CD8-positive, alpha-beta memory T cell (primary cell): ENCODE measurements around the gene FAM111B. TPM values are rescaled to one million over a fixed set of nuclear protein-coding genes. Genes with fewer than 3 reads are reported as not detected.
"Not testable (repeated sequence)": the region's sequence is repeated elsewhere in the genome, so short reads cannot be mapped to it uniquely, and the experiment has no call there.

Experiments used
- CTCF ChIA-PET: fragments of 350-600 bp; sonication (Branson Sonifier 250); formaldehyde crosslinking; loops from one replicate; lab custom pipeline; 2021; ENCODE audit warnings: antibody characterized with exemption; lab: Charles Lee
- POLR2A ChIA-PET: fragments of 350-600 bp; sonication (Branson Sonifier 250); formaldehyde crosslinking; loops from one replicate; lab custom pipeline; 2021; ENCODE audit warnings: antibody characterized with exemption; lab: Charles Lee
- DNase-seq, 5 donors: peaks; one replicate each; pipeline versions ENCODE4 v3.0.0 to v3.0.0-alpha.2; 2020 to 2022; ENCODE audit warnings: mixed read lengths in 1 of 5
- H3K27ac ChIP-seq: one replicate; pipeline ENCODE4 v1.7.0; 2013; ENCODE audit warnings: low read depth, mild to moderate bottlenecking, low read length, moderate library complexity
- H3K27me3 ChIP-seq: 2 replicates; pipeline ENCODE4 v1.7.0; 2013; ENCODE audit warnings: low read length, mild to moderate bottlenecking; ENCODE audit not compliant: insufficient read depth, poor library complexity, severe bottlenecking
- H3K36me3 ChIP-seq: 2 replicates; pipeline ENCODE4 v1.7.0; 2013; ENCODE audit warnings: mild to moderate bottlenecking, low read length, moderate library complexity; ENCODE audit not compliant: insufficient read depth
- H3K4me1 ChIP-seq: 2 replicates; pipeline ENCODE4 v1.7.0; 2013; ENCODE audit warnings: mild to moderate bottlenecking, low read length, moderate library complexity; ENCODE audit not compliant: insufficient read depth
- H3K4me3 ChIP-seq: 2 replicates; pipeline ENCODE4 v1.7.0; 2013; ENCODE audit warnings: mild to moderate bottlenecking, low read length
- H3K9me3 ChIP-seq: 2 replicates; pipeline ENCODE4 v1.7.0; 2013; ENCODE audit warnings: mild to moderate bottlenecking, low read length
- H3K27ac Mint-ChIP-seq, 8 donors: one replicate each; pipeline ENCODE4 v1.8.0; 2020 to 2021; ENCODE audit warnings: mixed read lengths in 8 of 8, mild to moderate bottlenecking in 6 of 8, inconsistent platforms in 3 of 8, moderate library complexity in 3 of 8
- H3K27me3 Mint-ChIP-seq, 2 donors: one replicate each; pipeline ENCODE4 v1.8.0; 2020 to 2021; ENCODE audit warnings: mixed read lengths in 2 of 2, mild to moderate bottlenecking in 1 of 2, moderate library complexity in 1 of 2
- H3K36me3 Mint-ChIP-seq, 3 donors: one replicate each; pipeline ENCODE4 v1.8.0; 2020 to 2021; ENCODE audit warnings: mixed read lengths in 3 of 3, inconsistent platforms in 1 of 3, mild to moderate bottlenecking in 1 of 3
- H3K4me1 Mint-ChIP-seq, 3 donors: one replicate each; pipeline ENCODE4 v1.8.0; 2020 to 2021; ENCODE audit warnings: mixed read lengths in 3 of 3, inconsistent platforms in 1 of 3, mild to moderate bottlenecking in 1 of 3
- H3K4me3 Mint-ChIP-seq, 7 donors: one replicate each; pipeline ENCODE4 v1.8.0; 2020 to 2021; ENCODE audit warnings: mixed read lengths in 7 of 7, mild to moderate bottlenecking in 6 of 7, moderate library complexity in 4 of 7, inconsistent platforms in 2 of 7
- H3K9me3 Mint-ChIP-seq, 5 donors: one replicate each; pipeline ENCODE4 v1.8.0; 2020 to 2022; ENCODE audit warnings: mixed read lengths in 5 of 5, mild to moderate bottlenecking in 3 of 5, moderate library complexity in 2 of 5, inconsistent platforms in 1 of 5
- polyA plus RNA-seq: library from polyadenylated mRNA; unstranded; fragments of 300-500 nt; fragmentation: Illumina TruSeq; gene quantifications from one replicate; pipeline ENCODE4 v1.2.3, GENCODE V29; 2021
- total RNA-seq, 2 experiments: library from RNA; stranded (reverse); gene quantifications; one replicate each; pipeline ENCODE4 v1.2.3, GENCODE V29; 2021

FAM111B gene
- total and polyA plus RNA-seq, 3 experiments from 2014 or later: 0.12 to 46.5 (median 40.9) TPM

DNA sequence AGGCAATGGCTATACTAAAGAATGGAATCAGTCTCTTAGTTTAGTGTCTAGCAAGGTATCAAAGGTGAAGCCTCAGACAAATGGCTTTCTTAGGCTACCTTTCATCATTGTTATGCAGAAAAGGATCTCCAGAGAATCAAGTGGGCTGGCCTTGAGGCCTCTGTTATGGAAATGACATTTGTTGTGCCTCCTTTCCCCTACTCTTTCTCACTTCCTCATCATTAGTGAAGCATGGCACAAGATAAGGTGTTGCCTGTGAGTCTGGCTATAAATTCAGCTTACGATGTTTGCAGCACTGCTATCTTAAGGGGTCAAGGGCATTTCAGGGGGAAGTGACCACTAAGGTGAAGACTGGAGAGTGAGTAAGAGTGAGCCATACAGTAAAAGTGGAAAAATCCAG is 11.8 kb upstream of the FAM111B start:
- H3K4me3 ChIP-seq, DNase-seq, H3K36me3 ChIP-seq, H3K4me3 Mint-ChIP-seq, POLR2A ChIA-PET, H3K36me3 Mint-ChIP-seq, H3K27me3 ChIP-seq, H3K4me1 ChIP-seq, H3K27ac ChIP-seq, H3K9me3 ChIP-seq, H3K4me1 Mint-ChIP-seq, H3K9me3 Mint-ChIP-seq, H3K27ac Mint-ChIP-seq: not testable (repeated sequence)
- CTCF ChIA-PET: interaction anchor here (2.7 to 3.5 kb wide), 2 partner anchors 41 to 63 kb away, joined by 8 to 16 read pairs; no protein-coding TSS in a partner anchor
- peaks cover 18 to 48% of the 10 kb centered on the region in 2 donors for H3K27me3 Mint-ChIP-seq

GRCh38 chr11:59095972-59096575 is 11.0 kb upstream of the FAM111B start:
- H3K27ac ChIP-seq, H3K36me3 ChIP-seq, H3K27ac Mint-ChIP-seq, H3K9me3 Mint-ChIP-seq, H3K27me3 ChIP-seq, H3K36me3 Mint-ChIP-seq, H3K9me3 ChIP-seq, H3K4me3 Mint-ChIP-seq, H3K4me3 ChIP-seq, H3K4me1 ChIP-seq, H3K4me1 Mint-ChIP-seq, POLR2A ChIA-PET, DNase-seq: not testable (repeated sequence)
- H3K27me3 Mint-ChIP-seq: peaks cover 21 to 51% of the 10 kb centered on the region in 2 donors
- CTCF ChIA-PET: interaction anchor here (0.8 to 3.5 kb wide), 5 partner anchors 10 to 62 kb away, joined by 3 to 23 read pairs (median 8); partner anchors contain the start of gene FAM111B

GRCh38 chr11:59097113-59097708 is 9.8 kb upstream of the FAM111B start:
- POLR2A ChIA-PET: no interaction called here
- DNase-seq: peak; percentile 50 to 77 (median 57)

GRCh38 chr11:59097938-59098337 is 9.1 kb upstream of the FAM111B start:
- DNase-seq, H3K4me3 Mint-ChIP-seq, H3K27ac Mint-ChIP-seq, H3K27ac ChIP-seq, H3K4me1 ChIP-seq, H3K27me3 ChIP-seq, POLR2A ChIA-PET, H3K9me3 Mint-ChIP-seq, H3K36me3 Mint-ChIP-seq, H3K36me3 ChIP-seq, H3K9me3 ChIP-seq, H3K4me3 ChIP-seq: not testable (repeated sequence)
- CTCF ChIA-PET: interaction anchor here (0.7 to 3.5 kb wide), 9 partner anchors 8 to 74 kb away, joined by 3 to 23 read pairs (median 5); partner anchors contain the start of genes FAM111A and FAM111B
- H3K4me1 Mint-ChIP-seq: peaks cover 10 to 13% (median 11%) of the 10 kb centered on the region in 3 donors
- H3K27me3 Mint-ChIP-seq: peaks cover 30 to 54% of the 10 kb centered on the region in 2 donors

More at GRCh38 chr11:59097113-59097708, 9.8 kb upstream of the FAM111B start:
- no peaks in the 10 kb centered on the region for H3K9me3 ChIP-seq
- CTCF ChIA-PET: interaction anchor here (0.7 to 3.5 kb wide), 9 partner anchors 9 to 74 kb away, joined by 3 to 23 read pairs (median 5); partner anchors contain the start of genes FAM111A and FAM111B
- Mint-ChIP-seq H3K9me3 (no peaks in the 10 kb centered on the region), H3K4me3 (no peak overlapping the region), H3K36me3 (peaks cover 0 to 2% (median 0%) of the 10 kb centered on the region in 3 donors), H3K4me1 (peaks cover 9% of the 10 kb centered on the region in 3 donors), H3K27ac (no peak overlapping the region), H3K27me3 (peaks cover 29 to 50% of the 10 kb centered on the region in 2 donors)
- no peak overlapping the region for H3K27ac ChIP-seq
- no peaks in the 10 kb centered on the region for H3K27me3 ChIP-seq
- H3K36me3 ChIP-seq: no peaks in the 10 kb centered on the region
- H3K4me3 ChIP-seq: no peak overlapping the region
- no peaks in the 10 kb centered on the region for H3K4me1 ChIP-seq

DNA sequence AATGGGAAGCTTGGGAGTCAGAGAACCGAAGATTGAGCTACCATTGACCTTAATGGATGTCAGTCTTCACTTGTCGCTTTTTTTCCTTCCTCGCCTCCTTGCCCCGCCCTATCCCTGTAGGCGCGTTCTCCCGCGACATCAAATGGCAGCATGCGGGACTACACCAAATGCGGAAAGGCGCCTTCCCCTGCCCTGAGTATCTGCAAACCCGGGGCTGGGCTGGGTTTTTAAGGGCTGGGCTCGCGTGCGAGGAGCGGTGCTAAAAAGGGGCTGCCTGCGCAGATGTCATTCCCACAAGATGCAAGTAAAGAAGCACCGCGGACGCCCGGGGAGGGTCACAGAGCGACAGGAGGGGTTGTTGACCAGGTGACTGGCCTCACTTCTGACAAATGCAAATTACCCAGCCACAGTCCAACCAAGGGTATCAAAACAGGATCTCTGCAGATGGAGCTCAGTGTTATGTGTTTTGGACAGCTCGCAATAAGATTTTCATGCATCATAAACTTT is 4.7 kb upstream of the FAM111B start:
- no peaks in the 10 kb centered on the region for H3K27me3 ChIP-seq
- peaks cover 14% of the 10 kb centered on the region for H3K4me1 ChIP-seq
- H3K4me3 Mint-ChIP-seq: peak overlapping the region; percentile 62 to 87 (median 76)
- H3K36me3 Mint-ChIP-seq: peaks cover 0 to 2% (median 0%) of the 10 kb centered on the region in 3 donors
- POLR2A ChIA-PET: no interaction called here
- H3K9me3 ChIP-seq: no peaks in the 10 kb centered on the region
- H3K36me3 ChIP-seq: no peaks in the 10 kb centered on the region
- peak overlapping the region; percentile 61 for H3K4me3 ChIP-seq
- peaks cover 24 to 31% (median 30%) of the 10 kb centered on the region in 3 donors for H3K4me1 Mint-ChIP-seq
- peak in 4 of 5 donors; percentile 10 to 51 (median 22) for DNase-seq
- H3K27ac ChIP-seq: no peak overlapping the region
- H3K27ac Mint-ChIP-seq: peak overlapping the region in 1 of 8 donors; percentile 24
- CTCF ChIA-PET: interaction anchor here (2.2 kb wide), 1 partner anchor 69 kb away, joined by 4 read pairs; the partner anchor contains the start of gene DTX4
- H3K27me3 Mint-ChIP-seq: peaks cover 29 to 51% of the 10 kb centered on the region in 2 donors
- no peaks in the 10 kb centered on the region for H3K9me3 Mint-ChIP-seq

GRCh38 chr11:59107721-59108120 is 684 bp downstream of the FAM111B start:
- H3K9me3 ChIP-seq, H3K36me3 ChIP-seq, POLR2A ChIA-PET, H3K27me3 ChIP-seq, H3K27ac ChIP-seq, H3K36me3 Mint-ChIP-seq, H3K9me3 Mint-ChIP-seq: not testable (repeated sequence)
- H3K27me3 Mint-ChIP-seq: peaks cover 6 to 10% of the 10 kb centered on the region in 2 donors
- CTCF ChIA-PET: interaction anchor here (1.1 to 1.7 kb wide), 3 partner anchors 28 to 54 kb away, joined by 4 to 6 read pairs (median 4); no protein-coding TSS in a partner anchor
- peak overlapping the region; percentile 78 to 94 (median 88) for H3K4me3 Mint-ChIP-seq
- peak overlapping the region; percentile 50 for H3K4me3 ChIP-seq
- DNase-seq: peak in 1 of 5 donors; percentile 44
- H3K4me1 ChIP-seq: peaks cover 18% of the 10 kb centered on the region
- H3K27ac Mint-ChIP-seq: peak overlapping the region in 6 of 8 donors; percentile 5 to 91 (median 42)
- peaks cover 24 to 37% (median 31%) of the 10 kb centered on the region in 3 donors for H3K4me1 Mint-ChIP-seq

DNA sequence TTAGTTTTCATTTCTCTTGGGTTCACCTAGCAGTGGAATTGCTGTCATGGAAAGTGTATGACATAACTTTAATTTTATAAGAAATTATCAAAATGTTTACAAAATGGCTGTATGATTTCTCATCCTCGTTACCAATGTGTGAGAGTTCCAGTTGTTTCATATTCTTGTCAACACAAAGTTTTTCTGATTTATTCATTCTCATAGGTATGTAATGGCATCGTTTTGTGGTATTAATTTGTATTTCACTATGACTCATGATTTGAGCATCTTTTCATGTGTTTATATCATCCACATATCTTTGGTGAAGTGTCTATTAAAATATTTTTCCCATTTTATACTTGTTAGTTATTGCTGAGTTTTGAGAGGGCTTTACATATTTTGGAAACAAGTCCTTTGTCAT is 5.5 kb downstream of the FAM111B start:
- POLR2A ChIA-PET: no interaction called here
- Mint-ChIP-seq H3K4me3 (no peak overlapping the region), H3K4me1 (peaks cover 8 to 20% (median 12%) of the 10 kb centered on the region in 3 donors), H3K9me3 (peaks cover 0 to 14% (median 1%) of the 10 kb centered on the region in 5 donors), H3K36me3 (peaks cover 0 to 11% (median 0%) of the 10 kb centered on the region in 3 donors), H3K27ac (no peak overlapping the region), H3K27me3 (no peaks in the 10 kb centered on the region)
- Histone ChIP-seq H3K27me3 (no peaks in the 10 kb centered on the region), H3K27ac (no peak overlapping the region), H3K9me3 (no peaks in the 10 kb centered on the region), H3K4me1 (peaks cover 2% of the 10 kb centered on the region), H3K36me3 (no peaks in the 10 kb centered on the region), H3K4me3 (no peak overlapping the region)
- DNase-seq: no peak
- CTCF ChIA-PET: no interaction called here
